Neutrophil (primary cell): Measurements from ENCODE around the gene OR2M4.

Experiments used
- H3K27ac ChIP-seq: fragments of 200-600 bp; sonication (generic); 2 replicates; pipeline ENCODE4 v1.5.1; 2016; ENCODE audit warnings: mild to moderate bottlenecking, moderate library complexity
- H3K27me3 ChIP-seq: fragments of 200-600 bp; sonication (generic); 2 replicates; pipeline ENCODE4 v1.6.0; 2016; ENCODE audit warnings: mild to moderate bottlenecking
- H3K36me3 ChIP-seq: fragments of 200-600 bp; sonication (generic); 2 replicates; pipeline ENCODE4 v1.5.1; 2017
- H3K4me1 ChIP-seq, 2 experiments: fragments of 200-600 bp in 1 of 2; sonication (generic) in 1 of 2; 1 replicate in 1 of 2; 2 replicates in 1 of 2; pipeline versions ENCODE4 v1.5.1 to v1.6.1; 2013 to 2016; ENCODE audit warnings: low read depth in 1 of 2, low read length in 1 of 2, mild to moderate bottlenecking in 1 of 2, moderate library complexity in 1 of 2; ENCODE audit not compliant: control insufficient read depth in 1 of 2, insufficient read depth in 1 of 2
- H3K4me3 ChIP-seq, 2 experiments: fragments of 200-600 bp in 1 of 2; sonication (generic) in 1 of 2; 1 replicate in 1 of 2; 2 replicates in 1 of 2; pipeline ENCODE4 v1.5.1; 2013 to 2016; ENCODE audit warnings: low read depth in 1 of 2, low read length in 1 of 2, mild to moderate bottlenecking in 1 of 2, moderate library complexity in 1 of 2
- H3K9me3 ChIP-seq: fragments of 200-600 bp; sonication (generic); 2 replicates; pipeline ENCODE4 v1.5.1; 2016
- TF ChIP-seq, protein P1 (sequence below): fragments of 200-600 bp; sonication (generic); IDR thresholded peaks from 2 replicates; pipeline ENCODE4 v1.5.1; 2016; ENCODE audit warnings: antibody characterized with exemption

Gene OR2M4, protein sequence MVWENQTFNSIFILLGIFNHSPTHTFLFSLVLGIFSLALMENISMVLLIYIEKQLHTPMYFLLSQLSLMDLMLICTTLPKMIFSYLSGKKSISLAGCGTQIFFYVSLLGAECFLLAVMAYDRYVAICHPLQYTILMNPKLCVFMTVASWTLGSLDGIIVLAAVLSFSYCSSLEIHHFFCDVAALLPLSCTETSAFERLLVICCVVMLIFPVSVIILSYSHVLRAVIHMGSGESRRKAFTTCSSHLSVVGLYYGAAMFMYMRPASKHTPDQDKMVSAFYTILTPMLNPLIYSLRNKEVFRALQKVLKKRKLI

DNA sequence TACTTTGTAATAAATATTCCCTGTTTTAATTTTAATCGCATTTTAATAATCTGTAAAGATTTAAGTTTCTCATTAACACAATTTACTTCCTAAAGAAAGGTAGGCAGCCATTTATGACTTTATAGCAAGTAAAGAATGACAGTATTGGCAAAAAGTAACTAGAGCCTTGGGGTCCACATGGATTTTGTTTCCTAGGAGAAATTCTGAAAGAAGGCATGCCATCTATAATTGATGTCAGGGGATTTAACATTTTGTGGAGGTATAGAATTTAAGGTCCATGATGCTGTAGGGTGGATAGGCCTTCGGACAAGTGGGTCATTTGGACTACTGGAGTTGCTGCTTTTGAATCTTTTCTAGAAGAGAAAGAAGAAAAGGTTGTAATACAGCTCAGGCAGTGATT lies at the start of gene OR2M4:
Gene OR2M4, plus strand, starts transcription at position 301 of the 400 bp plus-strand sequence. CDS start 7,512 bp downstream, outside the sequence.
- H3K27me3 ChIP-seq = no peaks in the 10 kb centered on the region
- H3K9me3 ChIP-seq = no peaks in the 10 kb centered on the region
- H3K4me1 ChIP-seq = no peaks in the 10 kb centered on the region
- H3K36me3 ChIP-seq = no peaks in the 10 kb centered on the region
- no peak within 1 kb of the TSS for H3K27ac ChIP-seq
- TF ChIP-seq, protein P1, sequence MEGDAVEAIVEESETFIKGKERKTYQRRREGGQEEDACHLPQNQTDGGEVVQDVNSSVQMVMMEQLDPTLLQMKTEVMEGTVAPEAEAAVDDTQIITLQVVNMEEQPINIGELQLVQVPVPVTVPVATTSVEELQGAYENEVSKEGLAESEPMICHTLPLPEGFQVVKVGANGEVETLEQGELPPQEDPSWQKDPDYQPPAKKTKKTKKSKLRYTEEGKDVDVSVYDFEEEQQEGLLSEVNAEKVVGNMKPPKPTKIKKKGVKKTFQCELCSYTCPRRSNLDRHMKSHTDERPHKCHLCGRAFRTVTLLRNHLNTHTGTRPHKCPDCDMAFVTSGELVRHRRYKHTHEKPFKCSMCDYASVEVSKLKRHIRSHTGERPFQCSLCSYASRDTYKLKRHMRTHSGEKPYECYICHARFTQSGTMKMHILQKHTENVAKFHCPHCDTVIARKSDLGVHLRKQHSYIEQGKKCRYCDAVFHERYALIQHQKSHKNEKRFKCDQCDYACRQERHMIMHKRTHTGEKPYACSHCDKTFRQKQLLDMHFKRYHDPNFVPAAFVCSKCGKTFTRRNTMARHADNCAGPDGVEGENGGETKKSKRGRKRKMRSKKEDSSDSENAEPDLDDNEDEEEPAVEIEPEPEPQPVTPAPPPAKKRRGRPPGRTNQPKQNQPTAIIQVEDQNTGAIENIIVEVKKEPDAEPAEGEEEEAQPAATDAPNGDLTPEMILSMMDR = no peak
- no peak within 1 kb of the TSS for H3K4me3 ChIP-seq

DNA sequence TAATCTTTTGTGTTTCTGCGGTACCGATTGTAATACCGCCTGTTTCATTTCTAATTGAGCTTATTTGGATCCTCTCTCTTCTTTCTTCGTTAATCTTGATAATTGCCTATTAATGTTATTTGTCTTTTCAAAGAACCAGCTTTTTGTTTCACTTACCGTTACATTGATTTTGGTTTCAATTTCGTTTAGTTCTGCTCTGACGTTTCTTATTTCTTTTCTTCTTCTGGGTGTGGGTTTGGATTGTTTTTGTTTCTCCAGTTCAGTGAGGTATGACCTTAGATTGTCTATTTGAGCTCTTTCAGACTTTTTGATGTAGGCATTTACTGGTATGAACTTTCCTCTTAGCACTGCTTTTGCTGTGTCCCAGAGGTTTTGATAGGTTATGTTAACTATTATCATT lies 47.2 kb upstream of the OR2M4 start:
- Histone ChIP-seq H3K27ac (no peak overlapping the region), H3K36me3 (no peaks in the 10 kb centered on the region), H3K4me3 (no peak overlapping the region), H3K27me3 (no peaks in the 10 kb centered on the region), H3K9me3 (no peaks in the 10 kb centered on the region), H3K4me1 (no peaks in the 10 kb centered on the region)
- TF ChIP-seq, protein P1 = no peak

DNA sequence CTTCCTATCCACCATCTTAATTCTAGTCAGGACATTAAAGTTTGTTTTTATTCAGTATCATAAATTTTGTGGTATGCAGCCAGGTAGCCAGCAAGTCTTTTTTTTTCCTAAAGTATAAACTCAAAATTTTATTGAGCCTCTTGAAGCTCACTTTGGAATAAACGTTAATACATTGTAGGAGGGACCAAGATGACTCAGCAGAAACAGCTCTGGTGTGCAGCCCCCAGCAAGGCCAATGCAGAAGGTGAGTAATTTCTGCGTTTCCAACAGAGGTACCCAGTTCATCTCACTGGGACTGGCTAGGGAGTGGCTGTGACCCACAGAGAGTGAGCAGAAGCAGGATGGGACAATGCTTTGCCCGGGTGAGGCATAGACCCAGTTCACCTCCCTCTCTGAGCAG lies 43.9 kb upstream of the OR2M4 start:
- Histone ChIP-seq H3K4me3 (no peak overlapping the region), H3K36me3 (no peaks in the 10 kb centered on the region), H3K9me3 (no peaks in the 10 kb centered on the region), H3K27me3 (no peaks in the 10 kb centered on the region), H3K27ac (no peak overlapping the region), H3K4me1 (no peaks in the 10 kb centered on the region)
- TF ChIP-seq, protein P1 = no peak

DNA sequence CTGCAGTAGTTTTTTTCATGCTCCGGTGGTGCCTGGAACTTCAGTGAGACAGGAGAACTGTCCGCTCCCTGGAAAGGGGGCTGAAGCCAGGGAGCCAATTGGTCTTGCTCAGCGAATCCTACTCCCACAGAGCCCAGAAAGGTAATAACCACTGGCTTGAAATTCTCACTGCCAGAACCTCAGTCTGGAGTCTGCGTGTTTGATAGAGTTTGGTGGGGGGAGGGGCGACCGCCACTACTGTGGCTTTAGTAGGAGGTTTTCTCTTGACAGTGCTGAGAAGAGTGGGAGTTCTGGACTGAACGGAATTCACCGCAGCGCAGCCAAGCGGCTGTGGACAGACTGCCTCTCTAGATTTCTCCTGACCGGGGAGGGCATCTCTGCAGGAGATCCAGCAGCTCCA lies 42.2 kb upstream of the OR2M4 start:
- H3K27ac ChIP-seq = no peak overlapping the region
- no peaks in the 10 kb centered on the region for H3K27me3 ChIP-seq
- H3K36me3 ChIP-seq = no peaks in the 10 kb centered on the region
- H3K4me3 ChIP-seq = no peak overlapping the region
- no peaks in the 10 kb centered on the region for H3K4me1 ChIP-seq
- no peaks in the 10 kb centered on the region for H3K9me3 ChIP-seq
- TF ChIP-seq, protein P1 = no peak

DNA sequence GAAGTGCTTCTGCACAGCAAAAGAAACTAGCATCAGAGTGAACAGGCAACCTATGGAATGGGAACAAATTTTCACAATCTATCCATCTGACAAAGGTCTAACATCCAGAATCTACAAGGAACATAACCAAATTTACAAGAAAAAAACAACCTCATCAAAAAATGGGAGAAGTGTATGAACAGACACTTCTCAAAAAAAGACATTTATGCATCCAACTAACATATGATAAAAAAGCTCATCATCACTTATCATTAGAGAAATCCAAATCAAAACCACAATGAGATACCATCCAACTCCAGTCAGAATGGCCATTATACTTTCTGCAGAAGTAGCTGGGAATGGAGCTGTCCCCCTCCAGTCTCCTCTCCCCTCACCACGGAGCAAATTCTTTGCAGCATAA lies 37.1 kb upstream of the OR2M4 start:
- no peak overlapping the region for H3K4me3 ChIP-seq
- no peaks in the 10 kb centered on the region for H3K36me3 ChIP-seq
- TF ChIP-seq, protein P1 = no peak
- no peaks in the 10 kb centered on the region for H3K4me1 ChIP-seq
- H3K27ac ChIP-seq = no peak overlapping the region
- no peaks in the 10 kb centered on the region for H3K9me3 ChIP-seq
- H3K27me3 ChIP-seq = no peaks in the 10 kb centered on the region
